Gastroesophageal sphincter (tissue), 4 donors: ENCODE measurements around the gene SSBP3. TPM values are rescaled to one million over a fixed set of nuclear protein-coding genes. Genes with fewer than 3 reads are reported as not detected.
"Not testable (repeated sequence)": the region's sequence is repeated elsewhere in the genome, so short reads cannot be mapped to it uniquely, and the experiment has no call there.

Experiments
- ATAC-seq: fragments of 150-250 bp; one replicate; pipeline ENCODE4 v1.9.1; 2016; ENCODE audit warnings: mild to moderate bottlenecking, moderate library complexity
- H3K27ac ChIP-seq, 4 donors: fragments of 200-600 bp; sonication (generic) in 3 of 4; 1 replicate in 3 of 4; 2 replicates in 1 of 4; pipeline ENCODE4 v1.5.1; 2016 to 2019
- H3K27me3 ChIP-seq: fragments of 200-600 bp; sonication (generic); one replicate; pipeline ENCODE4 v1.5.1; 2019
- H3K36me3 ChIP-seq, 2 donors: fragments of 200-600 bp; sonication (generic); one replicate each; pipeline ENCODE4 v1.5.1; 2019; ENCODE audit warnings: control low read depth in 1 of 2
- H3K4me1 ChIP-seq, 3 donors: fragments of 200-600 bp; sonication (generic); 1 replicate in 2 of 3; 2 replicates in 1 of 3; pipeline ENCODE4 v1.5.1; 2016 to 2019; ENCODE audit warnings: control low read depth in 2 of 3
- H3K4me3 ChIP-seq, 2 donors: fragments of 200-600 bp; sonication (generic); one replicate each; pipeline ENCODE4 v1.5.1; 2019; ENCODE audit warnings: mild to moderate bottlenecking in 1 of 2, moderate library complexity in 1 of 2
- H3K9me3 ChIP-seq, 3 donors: fragments of 200-600 bp; sonication (generic); one replicate each; pipeline ENCODE4 v1.5.1; 2017 to 2019; ENCODE audit warnings: control low read depth in 2 of 3
- CTCF ChIP-seq, 4 experiments: fragments of 200-600 bp in 2 of 4; fragments of 450-650 bp in 2 of 4; sonication (generic) in 1 of 4; IDR thresholded peaks; one replicate each; pipeline ENCODE4 v1.5.1; 2017 to 2019; ENCODE audit warnings: antibody characterized with exemption in 4 of 4, mild to moderate bottlenecking in 2 of 4, moderate library complexity in 2 of 4
- EP300 ChIP-seq: sonication (generic); formaldehyde crosslinking; IDR thresholded peaks from one replicate; pipeline ENCODE4 v1.6.1; 2017; ENCODE audit warnings: antibody characterized with exemption, mild to moderate bottlenecking
- POLR2A ChIP-seq, 2 donors: fragments of 450-650 bp; IDR thresholded peaks; one replicate each; pipeline ENCODE4 v1.6.1; 2017; ENCODE audit warnings: antibody characterized with exemption in 2 of 2, mild to moderate bottlenecking in 2 of 2, moderate library complexity in 1 of 2
- POLR2AphosphoS5 ChIP-seq: sonication (generic); formaldehyde crosslinking; IDR thresholded peaks from one replicate; pipeline ENCODE4 v1.6.1; 2017; ENCODE audit warnings: antibody characterized with exemption
- WGBS, 2 donors: methylation state at CpG; one replicate each; pipeline ENCODE4 v1.1.5; 2018; ENCODE audit warnings: low coverage in 1 of 2; 5-methylcytosine and 5-hydroxymethylcytosine counted together
- total RNA-seq, 4 donors: library from RNA; depleted of rRNA; stranded (reverse); fragments of >200 nt; gene quantifications; one replicate each; pipeline ENCODE4 v1.1.0, GENCODE V29; 2016

The SSBP3 gene
- total RNA-seq, 4 donors from 2014 or later = 40.8 to 46.7 (median 45.5) TPM

- Histone ChIP-seq H3K36me3 (peaks cover 0 to 58% of the 10 kb centered on the region in 2 donors), H3K27me3 (no peaks in the 10 kb centered on the region), H3K4me1 (peaks cover 1 to 83% (median 8%) of the 10 kb centered on the region in 3 donors), H3K27ac (no peak overlapping the region), H3K4me3 (no peak overlapping the region), H3K9me3 (no peaks in the 10 kb centered on the region)
- WGBS, 2 donors = no CpG with 5 or more reads among the region's 24 CpGs
- no peak for ATAC-seq
- TF ChIP-seq POLR2AphosphoS5 (no peak), EP300 (no peak), CTCF (IDR thresholded peaks at IDR 0.05) (no peak), POLR2A (IDR thresholded peaks at IDR 0.05) (no peak)
These were observed 15.5 kb downstream of the SSBP3 start for GRCh38 chr1:54390655-54391054.

- not testable (repeated sequence) for ATAC-seq, H3K27me3 ChIP-seq, H3K27ac ChIP-seq, H3K9me3 ChIP-seq, H3K4me3 ChIP-seq
- Histone ChIP-seq H3K36me3 (peaks cover 0 to 48% of the 10 kb centered on the region in 2 donors), H3K4me1 (peaks cover 3 to 83% (median 17%) of the 10 kb centered on the region in 3 donors)
- 100% methylated on average over 2 of the region's 2 CpGs; no CpG with 5 or more reads in 1 of the 2 donors for whole genome bisulfite sequencing, 2 donors
These were observed 16.6 kb downstream of the SSBP3 start for GRCh38 chr1:54389608-54390007.

- peaks cover 0 to 29% of the 10 kb centered on the region in 2 donors for H3K36me3 ChIP-seq
- H3K9me3 ChIP-seq = no peaks in the 10 kb centered on the region
- peaks cover 3 to 81% (median 17%) of the 10 kb centered on the region in 3 donors for H3K4me1 ChIP-seq
- no peak for ATAC-seq
- peak overlapping the region in 2 of 4 donors; percentile 6 to 23 for H3K27ac ChIP-seq
- no peaks in the 10 kb centered on the region for H3K27me3 ChIP-seq
- no peak for TF ChIP-seq POLR2A (IDR thresholded peaks at IDR 0.05)
- no peak for TF ChIP-seq EP300
- no peak for TF ChIP-seq POLR2AphosphoS5
- TF ChIP-seq CTCF (IDR thresholded peaks at IDR 0.05) = no peak
- WGBS, 2 donors = 34 to 54% methylated on average over 5 of the region's 5 CpGs
- H3K4me3 ChIP-seq = no peak overlapping the region
These were observed 18.8 kb downstream of the SSBP3 start for GRCh38 chr1:54387419-54387818.

- H3K4me1 ChIP-seq = peaks cover 3 to 69% (median 17%) of the 10 kb centered on the region in 3 donors
- TF ChIP-seq POLR2A (IDR thresholded peaks at IDR 0.05) = no peak
- no peak for TF ChIP-seq POLR2AphosphoS5
- no peak for TF ChIP-seq CTCF (IDR thresholded peaks at IDR 0.05)
- TF ChIP-seq EP300 = no peak
- ATAC-seq = no peak
- H3K27me3 ChIP-seq = no peaks in the 10 kb centered on the region
- H3K9me3 ChIP-seq = no peaks in the 10 kb centered on the region
- peak overlapping the region in 3 of 4 donors; percentile 63 to 82 (median 73) for H3K27ac ChIP-seq
- WGBS, 2 donors = 87 to 100% methylated on average over 2 to 3 of the region's 3 CpGs
- H3K4me3 ChIP-seq = no peak overlapping the region
- H3K36me3 ChIP-seq = peaks cover 0 to 11% of the 10 kb centered on the region in 2 donors
These were observed 20.5 kb downstream of the SSBP3 start for GRCh38 chr1:54385727-54386022.

- TF ChIP-seq CTCF (IDR thresholded peaks at IDR 0.05) (no peak), POLR2AphosphoS5 (no peak), EP300 (no peak), POLR2A (IDR thresholded peaks at IDR 0.05) (no peak)
- H3K27me3 ChIP-seq = no peaks in the 10 kb centered on the region
- ATAC-seq = peak; percentile 32
- H3K27ac ChIP-seq = peak overlapping the region; percentile 3 to 82 (median 68)
- no peak overlapping the region for H3K4me3 ChIP-seq
- no peaks in the 10 kb centered on the region for H3K9me3 ChIP-seq
- 0 to 28% methylated on average over 2 to 4 of the region's 7 CpGs for WGBS, 2 donors
- H3K36me3 ChIP-seq = peaks cover 0 to 6% of the 10 kb centered on the region in 2 donors
- H3K4me1 ChIP-seq = peaks cover 3 to 75% (median 17%) of the 10 kb centered on the region in 3 donors
These were observed 21.1 kb downstream of the SSBP3 start for GRCh38 chr1:54384918-54385726.
